SW 1271 (cell line): Measurements from ENCODE around the gene TELO2.

ENCODE experiments used
- DNase-seq, 2 experiments: peaks; one replicate each; lab custom pipeline; 2025; lab: John Stamatoyannopoulos, UW

TELO2 gene

DNA sequence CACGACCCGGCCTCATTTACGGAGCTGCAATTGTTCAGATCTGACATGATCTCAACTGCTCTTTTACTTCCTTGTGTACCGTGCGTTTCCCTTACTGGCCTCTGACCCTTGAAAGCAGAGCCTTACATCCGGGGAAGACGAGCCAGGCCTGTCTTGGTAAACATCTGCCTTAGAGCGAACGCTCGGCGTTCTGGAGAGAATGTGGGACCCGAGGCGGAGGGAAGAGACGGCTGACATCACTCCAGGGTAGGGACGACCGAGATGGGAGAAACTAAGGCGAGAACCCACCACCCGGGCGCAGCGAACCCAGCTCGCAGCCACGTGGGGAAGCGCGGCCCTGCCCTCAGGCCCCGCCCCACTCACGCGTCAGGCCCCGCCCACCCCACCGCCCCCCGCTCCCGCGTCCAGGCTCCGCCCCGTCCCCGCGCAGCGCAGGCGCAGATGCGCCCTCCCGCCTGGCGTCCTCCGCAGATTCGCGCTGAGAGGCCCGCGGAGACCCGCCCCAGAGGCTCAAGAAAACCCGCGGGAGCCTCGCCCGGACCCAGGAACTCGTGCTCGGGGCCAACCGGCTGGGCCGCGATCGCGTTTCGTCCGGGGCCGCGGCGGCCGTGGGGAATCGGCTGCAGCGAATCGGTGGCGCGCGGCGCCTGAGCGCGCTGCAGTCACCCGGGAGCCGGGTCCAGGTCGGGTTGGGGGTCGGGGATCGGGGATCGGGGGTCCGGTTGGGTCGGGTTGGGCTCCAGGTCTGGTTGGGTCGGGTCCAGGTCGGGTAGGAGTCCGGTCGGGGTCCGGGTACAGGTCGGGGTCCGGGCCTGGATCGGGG, at the start of gene TELO2:
Gene TELO2, plus strand, starts transcription at position 438 of the 823 bp plus-strand sequence. CDS start 922 bp downstream, outside the sequence.
- DNase-seq = peak in 1 of 2 experiments; percentile 50

DNA sequence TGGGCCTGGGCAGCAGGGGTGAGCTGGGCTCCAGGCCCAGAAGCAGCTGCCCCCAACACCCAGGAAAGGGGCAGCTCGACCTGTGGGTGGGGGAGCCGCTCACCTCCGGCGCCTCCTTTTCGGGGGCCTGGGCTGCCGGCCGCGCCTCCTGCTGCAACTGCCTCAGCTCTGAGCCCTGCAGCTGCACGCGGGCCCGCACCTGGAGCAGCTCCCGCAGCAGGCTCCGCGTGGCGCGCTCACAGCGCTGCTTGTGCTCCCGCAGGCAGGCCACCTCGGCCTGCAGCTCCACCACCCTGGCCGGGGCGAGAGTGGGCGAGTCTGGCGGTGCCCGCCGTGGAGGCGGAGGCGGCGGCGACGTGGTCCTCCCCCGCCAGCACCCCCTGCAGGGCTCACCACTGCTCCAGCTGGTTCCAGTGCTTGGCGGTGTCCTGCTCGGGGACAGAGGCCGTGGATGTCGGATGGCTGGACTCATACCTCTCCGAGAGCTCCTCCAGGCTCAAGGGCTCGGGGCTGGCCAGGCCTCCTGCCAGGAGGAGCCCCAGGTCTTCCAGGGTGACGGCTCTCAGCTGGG, 49.7 kb upstream of the TELO2 start:
- DNase-seq = no peak

DNA sequence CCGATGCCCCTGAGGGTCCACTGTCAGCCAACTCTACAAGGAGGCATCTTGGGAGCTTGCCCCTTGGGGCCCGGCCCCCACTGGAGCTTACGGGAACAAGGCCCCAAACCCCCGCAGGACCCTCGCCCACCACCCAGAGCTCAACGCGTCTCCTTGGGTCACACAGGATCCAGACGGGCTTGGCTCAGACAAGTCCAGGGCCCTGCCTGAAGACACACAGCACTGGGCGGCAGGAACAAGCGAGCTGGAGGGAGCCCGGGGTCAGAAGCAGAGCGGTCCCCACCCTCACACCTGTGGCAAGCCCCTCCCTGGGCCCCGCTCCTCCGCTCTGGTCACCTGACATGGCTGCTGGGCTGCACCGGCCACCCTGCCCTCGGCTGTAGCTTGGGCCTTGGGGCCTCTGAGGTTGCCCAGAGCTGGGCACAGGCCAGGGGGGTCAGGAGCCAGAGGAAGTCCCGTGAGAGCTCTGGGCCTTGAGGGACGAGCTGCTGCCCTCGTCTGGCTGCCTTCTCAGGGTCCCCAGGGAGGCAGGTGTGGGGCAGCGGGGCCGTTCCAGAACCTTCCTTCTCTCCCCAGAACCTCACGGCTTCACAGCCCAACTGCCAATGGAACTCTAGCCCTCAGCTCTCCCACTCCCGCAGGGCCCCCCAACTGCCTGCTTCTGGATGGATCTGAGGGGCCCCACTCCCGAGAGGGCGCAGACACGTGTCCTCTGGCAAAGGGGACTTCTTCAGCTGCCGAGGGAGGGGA, 49.0 kb upstream of the TELO2 start, which contains the start of gene CCDC154:
Gene CCDC154, minus strand, starts transcription at position 577 of the 750 bp plus-strand sequence. Its CDS starts 234 bp downstream, at position 343.
- no peak for DNase-seq

DNA sequence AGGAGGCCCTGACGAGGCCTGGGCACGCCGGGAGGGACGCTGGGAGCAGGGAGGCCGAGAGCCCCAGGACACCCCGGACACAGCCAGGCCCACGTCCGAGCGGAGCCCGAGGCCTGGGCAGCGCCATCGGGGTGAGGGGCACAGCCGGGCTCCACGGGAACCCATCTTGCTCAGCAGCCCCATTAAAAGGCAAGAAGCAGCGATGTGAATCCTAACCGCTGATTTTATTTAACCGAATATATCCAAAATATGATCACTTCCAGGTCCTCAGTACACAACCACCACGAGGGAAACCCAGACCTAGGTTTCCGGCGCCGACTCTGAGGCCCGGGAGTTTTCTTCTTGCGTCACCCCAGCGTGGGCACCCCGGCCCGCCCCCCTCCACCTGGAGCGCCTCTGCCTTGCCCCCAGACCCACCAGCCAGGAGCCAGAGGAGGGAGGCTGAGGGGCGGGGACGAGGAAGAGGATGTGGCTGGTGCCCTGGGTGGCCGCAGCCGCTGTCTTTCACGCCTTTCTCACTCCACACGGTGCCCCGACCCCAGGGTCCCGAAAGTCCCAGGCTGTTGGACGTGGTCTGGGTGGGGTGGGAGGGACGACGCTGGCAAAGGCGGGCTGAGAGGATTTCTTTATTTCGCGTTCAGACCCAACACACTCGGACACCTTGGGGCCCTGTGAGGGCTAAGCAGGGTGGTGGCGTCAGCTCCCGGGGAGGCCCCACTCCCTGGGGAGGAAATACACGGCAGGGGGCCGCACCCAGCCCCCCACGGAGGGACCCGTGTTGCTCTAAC, 48.2 kb upstream of the TELO2 start:
- DNase-seq = no peak

DNA sequence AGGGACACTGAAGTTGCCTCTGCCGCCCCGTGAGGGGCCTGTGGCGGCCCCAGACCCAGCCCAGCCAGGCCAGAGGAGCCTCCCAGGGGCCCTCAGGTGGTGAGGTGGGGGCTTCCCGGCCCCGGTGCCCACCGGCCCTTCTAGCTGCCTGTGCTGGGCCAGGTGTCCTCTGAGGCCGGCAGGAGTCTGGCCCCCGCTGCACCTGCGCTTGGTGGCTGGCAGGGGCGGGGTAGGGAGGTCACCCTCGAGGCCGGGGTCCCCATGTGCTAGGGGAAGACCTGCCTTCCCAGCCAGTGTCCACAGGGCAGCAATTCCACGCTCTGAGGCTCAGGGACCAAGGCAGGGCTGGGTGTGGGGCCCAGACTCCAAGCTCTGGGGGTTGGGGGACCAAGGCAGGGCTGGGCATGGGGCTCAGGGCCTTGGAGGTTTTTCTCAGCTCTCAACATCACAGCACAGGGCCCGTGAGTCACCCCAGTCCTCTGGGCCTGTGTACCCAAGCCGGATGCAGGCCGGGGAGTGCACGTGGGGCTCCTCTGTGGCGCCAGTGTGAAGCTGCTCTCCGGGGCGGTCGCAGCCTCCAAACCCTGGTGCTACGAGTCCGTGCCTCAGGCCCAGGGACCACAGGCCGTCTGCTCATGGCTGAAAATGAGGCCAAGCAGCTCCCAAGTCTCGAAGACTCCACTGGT, 47.5 kb upstream of the TELO2 start:
- DNase-seq = no peak

DNA sequence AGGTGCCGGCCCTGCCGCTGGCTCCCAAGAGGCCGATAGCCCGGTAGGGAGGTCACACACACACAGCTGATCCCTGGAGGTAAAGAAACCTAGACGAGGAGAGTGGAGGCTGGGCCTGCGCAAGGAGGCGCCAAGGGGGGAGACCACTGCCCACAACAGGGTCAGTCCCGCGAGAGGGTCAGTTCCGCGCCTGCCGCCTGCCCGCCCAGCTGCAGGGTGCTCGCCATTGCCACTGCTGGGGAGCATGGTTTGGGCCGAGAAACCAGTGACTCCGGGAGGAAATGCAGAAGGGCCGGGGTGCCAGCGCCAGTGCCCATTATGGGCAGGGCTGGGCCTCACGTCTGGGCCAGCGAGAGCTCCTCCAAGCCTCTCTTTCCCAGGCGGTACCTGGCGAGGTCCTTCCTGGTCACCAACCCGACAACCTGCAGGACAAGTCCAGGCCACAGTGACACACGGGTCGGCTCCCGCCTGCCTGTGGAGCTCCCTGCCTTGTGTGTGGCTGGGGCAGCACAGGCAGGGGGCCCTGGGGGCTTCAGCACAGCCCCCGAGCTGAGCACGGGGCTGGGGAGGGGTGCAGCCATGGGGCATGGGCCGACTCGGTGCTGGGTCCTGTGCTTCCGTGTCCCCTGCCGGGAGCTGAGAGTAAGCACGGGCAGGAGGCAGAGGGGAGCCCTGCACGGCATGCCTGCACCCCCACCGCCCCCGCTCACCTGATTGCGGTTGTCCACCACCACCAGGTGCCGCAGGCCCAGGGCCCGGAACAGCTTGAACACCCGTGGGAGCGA, 46.7 kb upstream of the TELO2 start:
- DNase-seq = no peak

DNA sequence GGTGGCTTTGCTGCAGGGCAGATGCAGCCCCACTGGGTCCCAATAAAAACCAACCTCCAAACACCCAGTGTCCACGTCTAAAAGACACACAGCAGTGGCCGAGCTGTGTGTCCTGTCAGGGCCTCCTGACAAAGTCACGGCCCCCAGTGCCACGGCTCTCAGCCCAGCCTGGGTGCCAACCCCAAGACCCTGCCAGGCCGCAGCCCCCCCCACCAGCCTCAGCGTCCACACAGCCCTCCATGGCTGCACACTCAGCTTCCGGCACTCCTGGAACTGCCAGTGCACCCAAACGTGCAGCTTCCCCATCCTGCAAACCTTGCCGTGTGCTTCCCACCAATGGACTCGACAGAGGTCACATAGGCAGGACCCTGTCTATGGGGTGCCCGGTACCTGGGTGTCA, 45.2 kb upstream of the TELO2 start:
- no peak for DNase-seq

DNA sequence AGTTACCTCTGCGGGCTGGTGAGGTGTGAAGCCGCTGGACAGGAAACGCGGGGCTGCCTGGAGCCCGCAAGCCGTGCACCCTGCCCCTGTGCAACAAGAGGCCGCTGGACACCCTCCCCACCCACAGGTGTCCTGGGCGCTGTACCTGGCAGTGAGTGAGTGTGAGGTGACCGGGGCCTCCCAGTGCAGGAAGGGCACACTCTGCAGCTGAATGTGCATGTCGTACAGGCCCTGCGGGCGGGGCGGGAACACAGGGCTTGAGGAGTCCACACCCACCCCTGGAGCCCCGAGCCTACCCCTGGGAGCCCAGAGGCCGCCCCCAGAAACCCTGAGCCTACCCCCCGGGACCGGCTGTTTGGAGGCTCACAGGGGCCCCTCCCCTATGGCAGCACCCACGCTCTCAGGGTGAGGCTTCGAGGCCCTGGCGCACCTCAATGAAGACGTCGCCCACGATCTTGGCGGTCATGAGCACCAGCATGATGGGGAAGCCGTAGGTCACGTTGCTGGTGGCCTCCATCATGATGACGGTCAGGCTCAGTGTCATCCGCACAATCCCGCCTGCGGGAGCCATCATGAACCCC, 44.5 kb upstream of the TELO2 start:
- no peak for DNase-seq

DNA sequence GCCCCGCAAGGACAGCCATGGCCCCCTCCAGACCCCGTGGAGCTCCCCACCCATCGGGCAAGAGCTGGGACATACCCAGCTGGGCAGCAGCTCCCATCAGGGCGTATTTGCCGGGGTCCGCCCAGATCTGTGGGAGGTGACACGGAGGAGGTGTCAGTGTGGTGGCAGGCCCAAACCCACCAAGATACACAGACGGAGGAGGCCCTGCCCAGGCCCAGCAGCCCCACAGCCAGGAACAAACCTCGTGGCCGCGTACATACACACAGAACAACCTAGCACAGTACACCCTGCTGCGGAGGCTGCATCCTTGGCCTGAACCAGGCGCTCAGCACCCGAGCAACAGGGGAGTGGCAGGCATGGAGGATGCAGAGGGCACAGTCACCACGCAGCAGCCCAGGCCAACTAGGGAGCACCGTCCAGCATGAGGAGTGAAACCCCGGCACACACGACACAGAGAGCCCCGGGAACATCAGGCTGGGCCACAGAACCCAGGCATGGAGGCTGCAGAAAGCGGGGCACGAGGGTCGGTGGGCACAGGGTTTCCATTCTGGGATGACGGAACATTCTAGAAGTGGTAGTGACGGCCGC, 43.9 kb upstream of the TELO2 start:
- no peak for DNase-seq

DNA sequence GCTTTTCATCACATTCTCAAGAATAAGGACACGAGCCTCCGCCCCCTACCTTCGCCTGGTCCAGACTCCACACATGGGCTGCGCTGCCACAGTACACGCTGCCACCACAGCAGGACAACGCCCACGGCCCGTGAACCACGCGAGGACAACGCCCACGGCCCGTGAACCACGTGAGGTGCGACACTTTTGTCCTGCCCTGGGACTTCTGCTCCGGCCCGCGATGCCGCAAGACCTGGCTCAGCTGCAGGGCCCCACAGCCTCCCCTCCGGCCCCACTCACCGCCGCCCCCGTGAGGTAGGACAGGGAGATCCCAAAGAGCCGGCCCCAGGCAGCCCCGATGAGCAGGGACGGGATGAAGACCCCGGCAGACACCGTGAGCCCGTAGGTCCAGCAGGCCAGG, 42.9 kb upstream of the TELO2 start:
- DNase-seq = no peak

DNA sequence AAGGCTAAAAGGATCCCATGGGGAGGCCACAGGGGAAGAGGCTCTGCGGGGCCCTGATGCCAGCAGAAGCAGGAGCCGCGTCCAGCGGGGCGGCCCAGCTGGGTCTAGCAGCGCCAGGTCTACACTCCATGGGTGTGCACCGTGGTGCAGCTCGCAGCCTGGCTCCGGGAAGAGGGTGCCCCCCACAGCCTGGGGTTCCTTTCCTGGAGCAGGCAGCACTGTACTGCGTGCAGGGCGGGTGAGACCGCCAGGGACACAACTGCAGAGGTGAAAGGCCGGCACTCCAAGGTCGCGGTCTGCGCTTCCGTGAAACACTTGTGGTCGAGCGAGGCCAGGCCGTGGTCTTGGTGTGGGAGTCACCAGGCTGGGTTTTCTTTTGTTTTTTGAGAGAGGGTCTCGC, 42.3 kb upstream of the TELO2 start:
- DNase-seq = no peak

DNA sequence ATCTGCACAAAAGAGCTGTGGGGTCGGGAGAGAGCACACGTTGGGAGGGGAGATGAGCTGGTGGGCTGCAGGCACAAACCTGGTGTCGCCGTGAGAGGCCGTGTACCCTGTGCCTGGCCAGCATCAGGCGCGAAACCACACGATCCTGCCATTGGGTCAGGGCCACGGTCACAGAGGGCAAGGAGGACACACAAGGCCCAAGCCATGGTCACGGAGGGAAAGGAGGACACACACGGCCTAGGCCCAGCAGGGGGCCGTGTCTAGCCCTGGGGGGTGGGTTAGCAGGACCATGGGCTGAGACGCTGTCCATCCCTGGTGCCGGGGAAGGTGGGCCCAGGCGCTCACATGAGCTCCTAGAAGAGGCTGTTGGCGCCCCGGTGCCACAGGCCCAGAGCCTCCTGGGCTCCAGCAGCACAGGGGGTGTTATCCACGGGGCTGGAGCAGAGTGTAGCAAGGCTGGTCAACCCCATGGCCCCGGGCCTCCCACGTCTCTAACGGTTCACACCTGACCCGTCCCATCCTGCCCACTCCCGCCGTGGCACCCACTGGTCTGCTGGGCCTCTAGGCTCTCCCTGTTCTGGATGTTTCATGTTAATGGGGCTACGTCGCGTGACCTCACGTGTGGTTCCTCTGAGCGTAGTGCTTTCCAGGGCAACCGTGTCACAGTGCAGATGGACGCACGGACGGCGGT, 41.3 kb upstream of the TELO2 start:
- no peak for DNase-seq

DNA sequence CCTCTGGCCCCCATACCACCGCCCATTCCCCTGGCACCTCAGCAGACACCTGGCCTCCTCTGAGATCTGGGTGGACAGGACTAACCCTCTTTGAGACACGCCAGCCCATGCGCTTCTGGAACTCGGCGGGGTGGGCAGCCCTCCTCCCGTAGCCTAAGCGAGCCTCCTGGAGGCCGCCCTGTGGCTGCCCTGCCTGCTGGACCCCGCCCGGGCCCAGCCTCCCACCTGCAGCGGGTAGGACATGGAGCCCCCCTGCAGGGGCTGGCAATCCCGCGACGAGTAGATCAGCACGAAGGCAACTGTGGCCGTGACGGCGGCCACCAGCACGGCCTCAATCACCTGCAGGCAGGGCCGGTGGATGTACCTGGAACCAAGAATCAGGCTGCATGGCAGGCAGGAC, 40.6 kb upstream of the TELO2 start:
- DNase-seq = no peak

DNA sequence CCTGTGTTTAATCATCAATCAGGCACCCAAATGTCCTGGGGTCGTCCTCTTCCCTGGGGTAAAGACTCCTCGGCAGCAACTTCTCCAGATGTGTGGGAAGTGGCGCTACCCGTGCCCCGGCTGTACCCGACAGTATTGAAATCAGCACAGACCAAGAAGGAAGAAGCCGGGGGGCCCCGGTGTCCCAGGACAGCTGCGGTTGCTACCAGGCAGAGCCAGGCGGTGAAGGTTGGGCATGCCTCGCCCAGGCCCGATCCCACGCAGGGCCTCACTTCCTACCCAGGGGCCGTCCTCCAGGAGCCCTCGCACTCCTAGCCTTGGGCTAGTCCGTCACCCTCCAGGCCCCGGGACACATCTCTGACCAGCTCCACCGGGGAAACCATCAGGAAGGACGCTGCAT, 39.8 kb upstream of the TELO2 start:
- no peak for DNase-seq

DNA sequence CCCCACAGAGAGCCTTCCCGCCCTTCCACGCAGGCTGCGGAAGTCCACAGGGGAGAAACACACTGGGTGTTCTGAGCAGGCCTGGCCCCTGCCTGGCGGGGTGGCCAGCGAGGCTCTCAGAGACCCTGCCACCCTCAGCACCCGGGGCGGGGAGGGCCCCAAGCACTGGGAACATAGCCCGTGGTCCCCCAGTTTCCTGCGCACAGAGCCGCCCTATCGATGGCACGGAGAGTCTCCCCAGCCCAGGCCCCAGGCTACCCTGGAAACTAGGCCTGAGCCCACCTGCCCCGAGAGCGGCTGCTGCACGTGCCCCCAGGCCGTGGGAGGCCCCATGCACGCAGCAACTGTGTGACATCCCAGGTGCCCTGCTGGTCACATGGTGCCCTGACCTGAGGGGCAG, 38.6 kb upstream of the TELO2 start:
- DNase-seq = no peak

DNA sequence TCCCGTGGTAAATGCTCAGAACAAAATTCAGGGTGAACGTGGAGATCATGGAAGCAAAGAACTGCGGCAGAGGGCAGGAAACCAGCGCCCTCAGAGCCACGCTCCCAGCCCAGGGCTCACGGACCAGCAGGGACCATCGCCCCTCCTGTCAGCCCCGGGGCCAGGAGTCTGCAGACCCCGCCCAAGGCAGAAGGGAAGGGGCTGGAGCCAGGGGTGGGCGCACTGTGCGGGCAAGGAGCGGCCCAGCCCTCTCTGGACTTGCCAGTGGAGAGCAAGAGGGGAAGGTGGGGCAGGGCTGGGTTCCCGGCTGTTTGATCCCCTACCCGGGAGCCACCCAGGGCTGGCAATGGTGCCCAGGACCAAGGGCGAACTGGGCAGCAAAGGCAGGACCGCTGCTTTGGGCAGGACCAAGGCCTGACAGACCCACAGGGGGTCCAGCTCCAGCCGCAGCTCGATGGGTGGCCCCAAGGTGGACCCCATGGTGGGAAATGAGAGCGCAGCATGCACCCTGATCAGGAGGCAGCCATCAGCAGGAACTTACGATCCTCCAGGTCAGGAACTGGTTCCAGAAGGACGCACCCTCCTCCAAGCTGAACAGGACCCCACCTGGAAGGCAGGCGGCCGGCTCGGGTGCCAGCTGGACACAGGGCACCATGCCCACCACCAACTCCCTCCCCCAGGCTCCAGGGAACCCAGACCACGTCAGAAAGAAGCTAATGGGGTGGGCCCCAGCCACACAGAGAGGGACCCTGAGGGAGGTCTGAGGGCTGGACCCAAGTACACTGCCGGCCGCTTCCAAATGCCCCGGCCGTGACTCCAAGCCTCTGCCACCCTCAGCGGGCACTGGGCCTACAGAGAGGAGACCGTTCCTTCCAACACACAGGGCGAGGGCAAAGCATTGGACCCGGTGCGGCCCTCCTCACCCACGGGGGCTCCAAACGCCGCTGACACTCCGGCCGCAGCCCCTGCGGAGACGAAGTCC, 37.7 kb upstream of the TELO2 start:
- DNase-seq = no peak

DNA sequence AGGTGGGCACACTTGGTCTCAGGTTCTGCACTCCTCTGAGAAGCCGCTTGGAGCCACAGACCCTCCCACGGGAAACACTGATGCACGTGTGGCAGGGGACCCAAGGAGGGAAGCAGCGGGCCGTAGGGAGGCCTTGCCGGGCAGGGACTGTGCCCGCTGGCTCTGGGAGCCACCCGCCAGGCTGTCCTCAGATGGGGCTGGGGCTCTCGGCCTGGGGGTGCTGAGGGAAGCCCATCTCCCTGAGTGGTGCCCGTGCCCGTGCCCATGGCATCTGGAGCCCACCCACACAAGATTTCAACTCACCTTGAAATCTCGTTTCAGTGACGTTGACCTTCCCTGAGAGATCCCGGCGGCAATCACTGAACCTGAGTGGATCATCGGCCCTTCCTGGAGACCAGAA, 36.2 kb upstream of the TELO2 start:
- DNase-seq = no peak
